H7 (cell line): ENCODE results near the gene VEZT. TPM values are rescaled to one million over a fixed set of nuclear protein-coding genes. Genes with fewer than 3 reads are reported as not detected.

ENCODE experiments used
- DNase-seq: peaks from one replicate; pipeline ENCODE4 v3.0.0; 2012
- H3K27me3 ChIP-seq: 2 replicates; pipeline ENCODE4 v1.6.0; 2011; ENCODE audit warnings: mild to moderate bottlenecking, low read length; ENCODE audit not compliant: control insufficient read depth, insufficient read depth
- H3K36me3 ChIP-seq: replicated peaks from 2 replicates; pipeline ENCODE4 v1.5.1; 2011; ENCODE audit warnings: low read length; ENCODE audit not compliant: control insufficient read depth, insufficient read depth
- H3K4me3 ChIP-seq: 2 replicates; pipeline ENCODE4 v1.5.1; 2011; ENCODE audit warnings: low read depth, mild to moderate bottlenecking, control low read depth, low read length, moderate library complexity; ENCODE audit not compliant: insufficient read depth
- total RNA-seq: library from RNA; depleted of rRNA; stranded (reverse); fragments of >200 nt; shearing (Covaris generic); gene quantifications from 2 replicates; pipeline ENCODE4 v1.2.3, GENCODE V29; 2014

Gene VEZT
- total RNA-seq, 1 experiment from 2014 or later, result 53.3 TPM

GRCh38 chr12:95244350-95244749 is 26.7 kb downstream of the VEZT start:
- Histone ChIP-seq H3K27me3 (no peaks in the 10 kb centered on the region), H3K36me3 (0 out of 2 replicates have a peak, but pooled peaks cover 2% of the 10 kb centered on the region), H3K4me3 (no peak overlapping the region)
- no peak for DNase-seq

GRCh38 chr12:95248095-95248494 is 30.5 kb downstream of the VEZT start:
- no peak for DNase-seq
- H3K27me3 ChIP-seq, result no peaks in the 10 kb centered on the region
- peaks cover 3% of the 10 kb centered on the region; the same call in 1 of the 2 replicates for H3K36me3 ChIP-seq
- H3K4me3 ChIP-seq, result no peak overlapping the region

GRCh38 chr12:95248604-95249360 is 31.2 kb downstream of the VEZT start:
- no peak for DNase-seq
- Histone ChIP-seq H3K27me3 (no peaks in the 10 kb centered on the region), H3K4me3 (no peak overlapping the region), H3K36me3 (peaks cover 1% of the 10 kb centered on the region; the same call in 1 of the 2 replicates)

- Histone ChIP-seq H3K36me3 (peaks cover 1% of the 10 kb centered on the region; the same call in 1 of the 2 replicates), H3K27me3 (no peaks in the 10 kb centered on the region), H3K4me3 (no peak overlapping the region)
- no peak for DNase-seq
Measured at GRCh38 chr12:95253386-95253785, 35.8 kb downstream of the VEZT start.

GRCh38 chr12:95257541-95257940 is 39.9 kb downstream of the VEZT start:
- H3K4me3 ChIP-seq, result no peak overlapping the region
- no peaks in the 10 kb centered on the region for H3K27me3 ChIP-seq
- DNase-seq, result peak; percentile 52
- no peaks in the 10 kb centered on the region for H3K36me3 ChIP-seq

GRCh38 chr12:95258151-95258550 is 40.5 kb downstream of the VEZT start:
- Histone ChIP-seq H3K4me3 (no peak overlapping the region), H3K27me3 (no peaks in the 10 kb centered on the region), H3K36me3 (peaks cover 2% of the 10 kb centered on the region)
- no peak for DNase-seq

- H3K4me3 ChIP-seq, result no peak overlapping the region
- no peaks in the 10 kb centered on the region for H3K27me3 ChIP-seq
- DNase-seq, result no peak
- peaks cover 3% of the 10 kb centered on the region for H3K36me3 ChIP-seq
Measured at GRCh38 chr12:95258803-95259202, 41.2 kb downstream of the VEZT start.

- H3K36me3 ChIP-seq, result peaks cover 5% of the 10 kb centered on the region
Measured at GRCh38 chr12:95259368-95259767, 41.8 kb downstream of the VEZT start.

GRCh38 chr12:95261109-95261508 is 43.5 kb downstream of the VEZT start:
- no peaks in the 10 kb centered on the region for H3K27me3 ChIP-seq

More at GRCh38 chr12:95259368-95259767, 41.8 kb downstream of the VEZT start:
- DNase-seq, result no peak
- Histone ChIP-seq H3K4me3 (no peak overlapping the region), H3K27me3 (no peaks in the 10 kb centered on the region)

GRCh38 chr12:95262808-95263207 is 45.2 kb downstream of the VEZT start:
- Histone ChIP-seq H3K27me3 (no peaks in the 10 kb centered on the region), H3K36me3 (peaks cover 7% of the 10 kb centered on the region), H3K4me3 (no peak overlapping the region)
- no peak for DNase-seq

More at GRCh38 chr12:95261109-95261508, 43.5 kb downstream of the VEZT start:
- DNase-seq, result no peak
- Histone ChIP-seq H3K4me3 (no peak overlapping the region), H3K36me3 (peaks cover 5% of the 10 kb centered on the region)

GRCh38 chr12:95265765-95266164 is 48.2 kb downstream of the VEZT start:
- Histone ChIP-seq H3K4me3 (no peak overlapping the region), H3K27me3 (no peaks in the 10 kb centered on the region), H3K36me3 (peaks cover 7% of the 10 kb centered on the region)
- peak; percentile 16 for DNase-seq

- Histone ChIP-seq H3K27me3 (no peaks in the 10 kb centered on the region), H3K4me3 (no peak overlapping the region), H3K36me3 (peaks cover 7% of the 10 kb centered on the region)
- no peak for DNase-seq
Measured at GRCh38 chr12:95266254-95266653, 48.6 kb downstream of the VEZT start.

- peaks cover 4% of the 10 kb centered on the region for H3K36me3 ChIP-seq
- no peak for DNase-seq
- H3K4me3 ChIP-seq, result no peak overlapping the region
- no peaks in the 10 kb centered on the region for H3K27me3 ChIP-seq
Measured at GRCh38 chr12:95269892-95270291, 52.3 kb downstream of the VEZT start.

GRCh38 chr12:95271465-95271864 is 53.9 kb downstream of the VEZT start:
- peaks cover 4% of the 10 kb centered on the region for H3K36me3 ChIP-seq
- no peaks in the 10 kb centered on the region for H3K27me3 ChIP-seq
- DNase-seq, result no peak
- H3K4me3 ChIP-seq, result no peak overlapping the region

GRCh38 chr12:95277139-95277538 is 59.5 kb downstream of the VEZT start:
- DNase-seq, result no peak
- H3K4me3 ChIP-seq, result no peak overlapping the region
- no peaks in the 10 kb centered on the region for H3K27me3 ChIP-seq
- H3K36me3 ChIP-seq, result peaks cover 4% of the 10 kb centered on the region
